GM12878 (cell line): Measurements from ENCODE around the gene STX3. TPM values are rescaled to one million over a fixed set of nuclear protein-coding genes. Genes with fewer than 3 reads are reported as not detected.

ENCODE experiments used
- ATAC-seq: fragments of 200-7000 bp; cut with Tn5 transposase; 3 replicates; pipeline ENCODE4 v1.9.1; 2020; ENCODE audit warnings: mild to moderate bottlenecking, moderate library complexity
- BruUV-seq: library from RNA; stranded (reverse); fragments of 400-500 nt; replicated peaks from 2 replicates; lab custom pipeline; 2021; lab: Mats Ljungman, UMichigan
- CTCF ChIA-PET: fragments of 300-600 bp; sonication (Branson Sonifier 250); formaldehyde crosslinking; extraction: SDS; loops from one replicate; lab custom pipeline; 2021; ENCODE audit warnings: inconsistent platforms; lab: Yijun Ruan, JAX
- POLR2A ChIA-PET: fragments of 350-600 bp; formaldehyde crosslinking; extraction: SDS; loops from one replicate; lab custom pipeline; 2021; ENCODE audit warnings: inconsistent platforms; lab: Charles Lee
- RAD21 ChIA-PET: fragments of 300-600 bp; sonication (Branson Sonifier 250); formaldehyde crosslinking; loops from one replicate; lab custom pipeline; 2023; ENCODE audit warnings: antibody characterized with exemption; ENCODE audit not compliant: unreplicated experiment; lab: Charles Lee
- SMC1A ChIA-PET: fragments of 300-600 bp; sonication (Branson Sonifier 250); formaldehyde crosslinking; loops from one replicate; lab custom pipeline; 2023; ENCODE audit not compliant: unreplicated experiment, uncharacterized antibody; lab: Charles Lee
- DNase-seq: peaks from one replicate; pipeline ENCODE4 v3.0.0-alpha.2; 2011; ENCODE audit warnings: low read depth, low spot score
- FAIRE-seq: peaks from 3 replicates; lab custom pipeline; 2011; peaks lifted over from hg19 to GRCh38; lab: Jason Lieb, UNC
- H2AFZ ChIP-seq: 2 replicates; pipeline ENCODE4 v1.6.0; 2011; ENCODE audit warnings: low read depth, low read length, control low read depth; ENCODE audit not compliant: control insufficient read depth
- H3K27ac ChIP-seq: 2 replicates; pipeline ENCODE4 v1.5.1; 2011; ENCODE audit warnings: control low read depth; ENCODE audit not compliant: control insufficient read depth, insufficient read depth
- H3K27me3 ChIP-seq, 2 experiments: replicated peaks in 1 of 2; 2 replicates each; pipeline versions ENCODE4 v1.6.0 to v1.6.1; 2011; ENCODE audit warnings: low read length in 1 of 2; ENCODE audit not compliant: control insufficient read depth in 2 of 2, insufficient read depth in 2 of 2
- H3K36me3 ChIP-seq, 2 experiments: 2 replicates each; pipeline ENCODE4 v1.5.1; 2011; ENCODE audit warnings: low read length in 1 of 2; ENCODE audit not compliant: control insufficient read depth in 2 of 2, insufficient read depth in 2 of 2
- H3K4me1 ChIP-seq: 2 replicates; pipeline ENCODE4 v1.6.1; 2011; ENCODE audit warnings: mild to moderate bottlenecking, low read length, moderate library complexity, mixed read lengths; ENCODE audit not compliant: control insufficient read depth, insufficient read depth
- H3K4me2 ChIP-seq: 2 replicates; pipeline ENCODE4 v1.6.0; 2011; ENCODE audit warnings: control low read depth; ENCODE audit not compliant: control insufficient read depth, insufficient read depth
- H3K4me3 ChIP-seq: fragments of 200-600 bp; sonication (generic); 2 replicates; pipeline ENCODE4 v1.5.1; 2016
- H3K79me2 ChIP-seq: 2 replicates; pipeline ENCODE4 v1.6.0; 2011; ENCODE audit warnings: low read length; ENCODE audit not compliant: control insufficient read depth, insufficient read depth
- H3K9ac ChIP-seq: 2 replicates; pipeline ENCODE4 v1.8.0; 2011; ENCODE audit warnings: low read length, control low read depth, mixed read lengths; ENCODE audit not compliant: control insufficient read depth, insufficient read depth
- H3K9me3 ChIP-seq: replicated peaks from 3 replicates; pipeline ENCODE4 v1.5.1; 2011; ENCODE audit warnings: mild to moderate bottlenecking, low read length; ENCODE audit not compliant: control insufficient read depth, insufficient read depth
- H4K20me1 ChIP-seq: 2 replicates; pipeline ENCODE4 v1.6.0; 2011; ENCODE audit not compliant: control insufficient read depth, insufficient read depth
- EGR1 ChIP-seq, 2 experiments: IDR thresholded peaks; 1 replicate in 1 of 2; 2 replicates in 1 of 2; pipeline ENCODE4 v1.6.1; 2011 to 2012; ENCODE audit warnings: low read depth in 2 of 2, low read length in 2 of 2, borderline replicate concordance in 1 of 2, mild to moderate bottlenecking in 1 of 2, moderate library complexity in 1 of 2
- MAX ChIP-seq: IDR thresholded peaks from 2 replicates; pipeline ENCODE4 v1.6.1; 2012; ENCODE audit warnings: low read depth, low read length, improper control_type of control experiment
- NFIC ChIP-seq: IDR thresholded peaks from 2 replicates; pipeline ENCODE4 v1.6.1; 2012; ENCODE audit warnings: low read depth, mild to moderate bottlenecking, inconsistent platforms, low read length, moderate library complexity
- RAD21 ChIP-seq: IDR thresholded peaks from 2 replicates; pipeline ENCODE4 v1.6.1; 2011; ENCODE audit warnings: mild to moderate bottlenecking, low read depth, low read length, moderate library complexity; ENCODE audit not compliant: insufficient read depth
- RAD51 ChIP-seq: fragments of 450-650 bp; IDR thresholded peaks from 2 replicates; pipeline ENCODE4 v1.6.1; 2016; ENCODE audit warnings: moderate library complexity, mild to moderate bottlenecking, inconsistent platforms
- RFX5 ChIP-seq: IDR thresholded peaks from 2 replicates; pipeline ENCODE4 v1.6.1; 2011; ENCODE audit warnings: low read depth, low read length, improper control_type of control experiment
- WGBS: methylation state at CpG from one replicate; pipeline ENCODE4 v1.1.6; 2016; ENCODE audit warnings: low lambda C conversion rate; ENCODE audit not compliant: insufficient replicate concordance, insufficient coverage; ENCODE audit errors: missing lambda C conversion rate; 5-methylcytosine and 5-hydroxymethylcytosine counted together
- in situ Hi-C: fragments of 300-500 bp; cut with MboI; formaldehyde crosslinking; loops from 9 replicates; pipeline ENCODE4 v1.14.3; 2018; ENCODE audit warnings: mixed read lengths
- intact Hi-C: fragments of 100-400 bp; cut with micrococcal nuclease; formaldehyde crosslinking; loops from one replicate; pipeline ENCODE4 v1.14.2; 2022; ENCODE audit not compliant: unreplicated experiment
- polyA plus RNA-seq, 11 experiments: library from polyadenylated mRNA; depleted of rRNA in 4 of 11; unstranded in 6 of 11; stranded (reverse) in 5 of 11; fragments of >200 nt; fragmentation: Nextera tagmentation in 4 of 11; fragmentation: Illumina TruSeq in 1 of 11; extraction: Ambion mirVana in 4 of 11; extraction: Trizol in 1 of 11; gene quantifications; 1 replicate in 1 of 11; 2 replicates in 10 of 11; pipeline versions ENCODE4 v1.2.1 to v1.2.3, GENCODE V29; 2011 to 2016; ENCODE audit warnings: inconsistent platforms in 2 of 11, missing spikeins in 2 of 11, low read depth in 1 of 11
- total RNA-seq, 4 experiments: library from RNA; depleted of rRNA in 3 of 4; stranded (reverse); fragments of >200 nt in 3 of 4; fragmentation: Illumina TruSeq in 1 of 4; extraction: Trizol in 1 of 4; gene quantifications; 2 replicates each; pipeline versions ENCODE4 v1.2.1 to v1.2.3, GENCODE V29; 2013 to 2021
- TF ChIP-seq, protein P1 (sequence below): fragments of 150-350 bp; IDR thresholded peaks from 2 replicates; pipeline ENCODE4 v1.6.1; 2016; ENCODE audit warnings: low read depth, low read length

Gene STX3
- total and polyA plus RNA-seq, 10 of the 15 experiments (the other 5 are each of a cell fraction or from before 2014, with no cell fraction given), result 0.11 to 2.5 (median 1.1) TPM

- no peak for TF ChIP-seq RAD21
- no peak for TF ChIP-seq NFIC
- TF ChIP-seq, protein P1, sequence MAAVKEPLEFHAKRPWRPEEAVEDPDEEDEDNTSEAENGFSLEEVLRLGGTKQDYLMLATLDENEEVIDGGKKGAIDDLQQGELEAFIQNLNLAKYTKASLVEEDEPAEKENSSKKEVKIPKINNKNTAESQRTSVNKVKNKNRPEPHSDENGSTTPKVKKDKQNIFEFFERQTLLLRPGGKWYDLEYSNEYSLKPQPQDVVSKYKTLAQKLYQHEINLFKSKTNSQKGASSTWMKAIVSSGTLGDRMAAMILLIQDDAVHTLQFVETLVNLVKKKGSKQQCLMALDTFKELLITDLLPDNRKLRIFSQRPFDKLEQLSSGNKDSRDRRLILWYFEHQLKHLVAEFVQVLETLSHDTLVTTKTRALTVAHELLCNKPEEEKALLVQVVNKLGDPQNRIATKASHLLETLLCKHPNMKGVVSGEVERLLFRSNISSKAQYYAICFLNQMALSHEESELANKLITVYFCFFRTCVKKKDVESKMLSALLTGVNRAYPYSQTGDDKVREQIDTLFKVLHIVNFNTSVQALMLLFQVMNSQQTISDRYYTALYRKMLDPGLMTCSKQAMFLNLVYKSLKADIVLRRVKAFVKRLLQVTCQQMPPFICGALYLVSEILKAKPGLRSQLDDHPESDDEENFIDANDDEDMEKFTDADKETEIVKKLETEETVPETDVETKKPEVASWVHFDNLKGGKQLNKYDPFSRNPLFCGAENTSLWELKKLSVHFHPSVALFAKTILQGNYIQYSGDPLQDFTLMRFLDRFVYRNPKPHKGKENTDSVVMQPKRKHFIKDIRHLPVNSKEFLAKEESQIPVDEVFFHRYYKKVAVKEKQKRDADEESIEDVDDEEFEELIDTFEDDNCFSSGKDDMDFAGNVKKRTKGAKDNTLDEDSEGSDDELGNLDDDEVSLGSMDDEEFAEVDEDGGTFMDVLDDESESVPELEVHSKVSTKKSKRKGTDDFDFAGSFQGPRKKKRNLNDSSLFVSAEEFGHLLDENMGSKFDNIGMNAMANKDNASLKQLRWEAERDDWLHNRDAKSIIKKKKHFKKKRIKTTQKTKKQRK, result no peak
- TF ChIP-seq, all 136 proteins: peak for 0
Measured at GRCh38 chr11:59707371-59707770, 47.8 kb upstream of the STX3 start (continued).

GRCh38 chr11:59708537-59708936, 46.6 kb upstream of the STX3 start:
- intact Hi-C loops, result no loop called here
- H3K79me2 ChIP-seq, result no peaks in the 10 kb centered on the region
- no peaks in the 10 kb centered on the region for H3K36me3 ChIP-seq
- in situ Hi-C loops, result no loop called here
- no peaks in the 10 kb centered on the region for H3K9me3 ChIP-seq
- WGBS, result 5% methylated on average over 1 of the region's 1 CpG
- FAIRE-seq (no peak), ATAC-seq (no peak), DNase-seq (no peak)
- no peaks in the 10 kb centered on the region for H3K27me3 ChIP-seq
- no peaks in the 10 kb centered on the region for H4K20me1 ChIP-seq
- no peak overlapping the region for H3K4me3 ChIP-seq
- ChIA-PET POLR2A (no interaction called here), CTCF (no interaction called here), RAD21 (no interaction called here), SMC1A (no interaction called here)
- H2AFZ ChIP-seq, result no peak overlapping the region
- no peak overlapping the region for H3K9ac ChIP-seq
- TF ChIP-seq RAD51, result no peak
- TF ChIP-seq MAX, result no peak
- TF ChIP-seq EGR1 (IDR thresholded peaks at IDR 0.05; ENCODE audit: borderline replicate concordance in 1 of 2, low read depth in 2 of 2, low read length in 2 of 2), result no peak
- no peak for TF ChIP-seq RFX5
- no peak overlapping the region for H3K4me2 ChIP-seq
- H3K27ac ChIP-seq, result no peak overlapping the region
- no TSS peak for BruUV-seq
- no peaks in the 10 kb centered on the region for H3K4me1 ChIP-seq
